CD14-positive monocyte (primary cell): Measurements from ENCODE around the gene TMEM179. TPM values are rescaled to one million over a fixed set of nuclear protein-coding genes. Genes with fewer than 3 reads are reported as not detected.

Experiments used
- DNase-seq, 3 donors: peaks; one replicate each; pipeline ENCODE4 v3.0.0-alpha.2; 2011 to 2022
- H2AFZ ChIP-seq: 2 replicates; pipeline ENCODE4 v1.6.0; 2012; ENCODE audit warnings: mild to moderate bottlenecking, low read depth, low read length, inconsistent platforms; ENCODE audit not compliant: insufficient read depth, poor library complexity, severe bottlenecking
- H3K27ac ChIP-seq, 2 donors: 1 replicate in 1 of 2; 2 replicates in 1 of 2; pipeline ENCODE4 v1.5.1; 2012 to 2013; ENCODE audit warnings: low read length in 2 of 2, control low read depth in 1 of 2, inconsistent platforms in 1 of 2, low read depth in 1 of 2, mild to moderate bottlenecking in 1 of 2
- H3K27me3 ChIP-seq, 2 donors: one replicate each; pipeline versions ENCODE4 v1.6.0 to v1.6.1; 2011 to 2013; ENCODE audit warnings: low read length in 2 of 2; ENCODE audit not compliant: control insufficient read depth in 2 of 2, insufficient read depth in 2 of 2
- H3K36me3 ChIP-seq, 2 donors: replicated peaks in 1 of 2; 1 replicate in 1 of 2; 2 replicates in 1 of 2; pipeline versions ENCODE4 v1.5.1 to v1.6.1; 2012 to 2013; ENCODE audit warnings: low read length in 2 of 2, control low read depth in 1 of 2, inconsistent platforms in 1 of 2, mild to moderate bottlenecking in 1 of 2; ENCODE audit not compliant: insufficient read depth in 2 of 2, control insufficient read depth in 1 of 2
- H3K4me1 ChIP-seq, 2 donors: 1 replicate in 1 of 2; 2 replicates in 1 of 2; pipeline versions ENCODE4 v1.5.1 to v1.6.1; 2012 to 2013; ENCODE audit warnings: low read length in 2 of 2, control low read depth in 1 of 2, inconsistent platforms in 1 of 2, mild to moderate bottlenecking in 1 of 2, moderate library complexity in 1 of 2; ENCODE audit not compliant: insufficient read depth in 2 of 2, control insufficient read depth in 1 of 2
- H3K4me2 ChIP-seq: replicated peaks from 2 replicates; pipeline ENCODE3; 2012; ENCODE audit warnings: low read length, moderate library complexity, mild to moderate bottlenecking; ENCODE audit not compliant: poor library complexity, severe bottlenecking; ENCODE audit errors: extremely low read depth
- H3K4me3 ChIP-seq, 3 experiments: fragments of 200-600 bp in 1 of 3; sonication (generic) in 1 of 3; replicated peaks in 1 of 3; 1 replicate in 2 of 3; 2 replicates in 1 of 3; pipeline ENCODE4 v1.5.1; 2011 to 2013; ENCODE audit warnings: low read length in 3 of 3, mild to moderate bottlenecking in 3 of 3, control low read depth in 2 of 3, low read depth in 2 of 3, inconsistent platforms in 1 of 3, moderate library complexity in 1 of 3
- H3K79me2 ChIP-seq: 2 replicates; pipeline ENCODE4 v1.6.0; 2012; ENCODE audit warnings: mild to moderate bottlenecking, control low read depth, inconsistent platforms, low read length, moderate library complexity; ENCODE audit not compliant: insufficient read depth
- H3K9ac ChIP-seq: 2 replicates; pipeline ENCODE4 v1.6.0; 2017; ENCODE audit warnings: low read length, mild to moderate bottlenecking; ENCODE audit not compliant: insufficient read depth, poor library complexity, severe bottlenecking
- H3K9me3 ChIP-seq, 2 donors: replicated peaks in 1 of 2; 1 replicate in 1 of 2; 2 replicates in 1 of 2; pipeline versions ENCODE4 v1.5.1 to v1.6.1; 2012 to 2013; ENCODE audit warnings: low read length in 2 of 2, control low read depth in 1 of 2; ENCODE audit not compliant: control insufficient read depth in 1 of 2, insufficient read depth in 1 of 2
- H4K20me1 ChIP-seq: 2 replicates; pipeline ENCODE4 v1.6.0; 2012; ENCODE audit warnings: mild to moderate bottlenecking, low read length, control low read depth, moderate library complexity; ENCODE audit not compliant: insufficient read depth
- H3K27ac Mint-ChIP-seq, 7 donors: one replicate each; pipeline ENCODE4 v1.8.0; 2020; ENCODE audit warnings: mild to moderate bottlenecking in 7 of 7, mixed read lengths in 7 of 7, moderate library complexity in 6 of 7, inconsistent platforms in 2 of 7
- H3K27me3 Mint-ChIP-seq, 3 donors: one replicate each; pipeline ENCODE4 v1.8.0; 2021 to 2022; ENCODE audit warnings: low read depth in 3 of 3, mild to moderate bottlenecking in 3 of 3, mixed read lengths in 3 of 3, moderate library complexity in 3 of 3, inconsistent platforms in 1 of 3
- H3K36me3 Mint-ChIP-seq, 2 donors: one replicate each; pipeline ENCODE4 v1.8.0; 2020; ENCODE audit warnings: mixed read lengths in 2 of 2, inconsistent platforms in 1 of 2, mild to moderate bottlenecking in 1 of 2
- H3K4me1 Mint-ChIP-seq: one replicate; pipeline ENCODE4 v1.8.0; 2020; ENCODE audit warnings: mild to moderate bottlenecking, mixed read lengths
- H3K4me3 Mint-ChIP-seq, 2 donors: one replicate each; pipeline ENCODE4 v1.8.0; 2020; ENCODE audit warnings: mild to moderate bottlenecking in 2 of 2, mixed read lengths in 2 of 2, moderate library complexity in 1 of 2
- H3K9me3 Mint-ChIP-seq, 7 donors: one replicate each; pipeline ENCODE4 v1.8.0; 2020 to 2022; ENCODE audit warnings: mixed read lengths in 7 of 7, mild to moderate bottlenecking in 6 of 7, moderate library complexity in 6 of 7, inconsistent platforms in 2 of 7
- WGBS: methylation state at CpG from one replicate; pipeline ENCODE4 v1.1.5; 2013; ENCODE audit warnings: missing lambda C conversion rate; ENCODE audit not compliant: insufficient coverage; 5-methylcytosine and 5-hydroxymethylcytosine counted together
- intact Hi-C, 2 donors: fragments of 100-400 bp; cut with micrococcal nuclease; formaldehyde crosslinking; loops; one replicate each; pipeline versions ENCODE4 v1.15.0 to v1.15.1; 2023
- polyA plus RNA-seq, 3 donors: library from polyadenylated mRNA; depleted of rRNA in 1 of 3; unstranded in 2 of 3; stranded (reverse) in 1 of 3; fragments of 300-500 nt in 2 of 3; fragments of >200 nt in 1 of 3; fragmentation: Illumina TruSeq in 2 of 3; gene quantifications; 1 replicate in 2 of 3; 2 replicates in 1 of 3; pipeline ENCODE4 v1.2.3, GENCODE V29; 2012 to 2021
- TF ChIP-seq, protein P1 (sequence below): fragments of 200-600 bp; IDR thresholded peaks from one replicate; pipeline ENCODE4 v1.8.0; 2022; ENCODE audit warnings: antibody characterized with exemption, mild to moderate bottlenecking

Gene TMEM179
- polyA plus RNA-seq, 3 donors = not detected

GRCh38 chr14:104595116-104595675 lies 9.4 kb downstream of the TMEM179 start:
- Histone ChIP-seq H3K4me3 (no peak overlapping the region), H3K9me3 (no peaks in the 10 kb centered on the region), H2AFZ (no peak overlapping the region), H3K9ac (no peak overlapping the region), H3K4me2 (no peak overlapping the region), H3K27me3 (no peaks in the 10 kb centered on the region), H3K27ac (no peak overlapping the region), H3K4me1 (no peaks in the 10 kb centered on the region), H4K20me1 (no peaks in the 10 kb centered on the region), H3K36me3 (no peaks in the 10 kb centered on the region), H3K79me2 (no peaks in the 10 kb centered on the region)
- intact Hi-C loops = no loop called here
- H3K36me3 Mint-ChIP-seq = no peaks in the 10 kb centered on the region
- no peak overlapping the region for H3K4me3 Mint-ChIP-seq
- no peaks in the 10 kb centered on the region for H3K4me1 Mint-ChIP-seq
- no peaks in the 10 kb centered on the region for H3K9me3 Mint-ChIP-seq
- WGBS = 85% methylated on average over 12 of the region's 14 CpGs
- no peak for DNase-seq
- H3K27ac Mint-ChIP-seq = no peak overlapping the region
- TF ChIP-seq, protein P1, sequence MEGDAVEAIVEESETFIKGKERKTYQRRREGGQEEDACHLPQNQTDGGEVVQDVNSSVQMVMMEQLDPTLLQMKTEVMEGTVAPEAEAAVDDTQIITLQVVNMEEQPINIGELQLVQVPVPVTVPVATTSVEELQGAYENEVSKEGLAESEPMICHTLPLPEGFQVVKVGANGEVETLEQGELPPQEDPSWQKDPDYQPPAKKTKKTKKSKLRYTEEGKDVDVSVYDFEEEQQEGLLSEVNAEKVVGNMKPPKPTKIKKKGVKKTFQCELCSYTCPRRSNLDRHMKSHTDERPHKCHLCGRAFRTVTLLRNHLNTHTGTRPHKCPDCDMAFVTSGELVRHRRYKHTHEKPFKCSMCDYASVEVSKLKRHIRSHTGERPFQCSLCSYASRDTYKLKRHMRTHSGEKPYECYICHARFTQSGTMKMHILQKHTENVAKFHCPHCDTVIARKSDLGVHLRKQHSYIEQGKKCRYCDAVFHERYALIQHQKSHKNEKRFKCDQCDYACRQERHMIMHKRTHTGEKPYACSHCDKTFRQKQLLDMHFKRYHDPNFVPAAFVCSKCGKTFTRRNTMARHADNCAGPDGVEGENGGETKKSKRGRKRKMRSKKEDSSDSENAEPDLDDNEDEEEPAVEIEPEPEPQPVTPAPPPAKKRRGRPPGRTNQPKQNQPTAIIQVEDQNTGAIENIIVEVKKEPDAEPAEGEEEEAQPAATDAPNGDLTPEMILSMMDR = no peak
- peaks cover 2 to 6% (median 3%) of the 10 kb centered on the region in 3 donors for H3K27me3 Mint-ChIP-seq

GRCh38 chr14:104594310-104595046 lies 10.1 kb downstream of the TMEM179 start:
- peaks cover 2 to 5% (median 3%) of the 10 kb centered on the region in 3 donors for H3K27me3 Mint-ChIP-seq
- Histone ChIP-seq H2AFZ (no peak overlapping the region), H3K4me1 (no peaks in the 10 kb centered on the region), H3K4me2 (no peak overlapping the region), H4K20me1 (no peaks in the 10 kb centered on the region), H3K9ac (no peak overlapping the region), H3K36me3 (no peaks in the 10 kb centered on the region), H3K4me3 (no peak overlapping the region), H3K79me2 (no peaks in the 10 kb centered on the region), H3K27me3 (no peaks in the 10 kb centered on the region), H3K27ac (no peak overlapping the region), H3K9me3 (no peaks in the 10 kb centered on the region)
- no peaks in the 10 kb centered on the region for H3K36me3 Mint-ChIP-seq
- DNase-seq = no peak
- WGBS = 73% methylated on average over 14 of the region's 15 CpGs
- no peaks in the 10 kb centered on the region for H3K9me3 Mint-ChIP-seq
- TF ChIP-seq, protein P1 = no peak
- intact Hi-C loops = no loop called here
- H3K27ac Mint-ChIP-seq = no peak overlapping the region
- H3K4me3 Mint-ChIP-seq = no peak overlapping the region
- no peaks in the 10 kb centered on the region for H3K4me1 Mint-ChIP-seq
